WTC11 (cell line): ENCODE data around the gene SRSF8. TPM values are rescaled to one million over a fixed set of nuclear protein-coding genes. Genes with fewer than 3 reads are reported as not detected.
A peak's percentile ranks its signal among the peaks of the same experiment; 100 is the strongest.

ENCODE experiments used
- ATAC-seq: fragments of 200-7000 bp; cut with Tn5 transposase; 2 replicates; pipeline ENCODE4 v1.10.0; 2021; ENCODE audit warnings: mild to moderate bottlenecking, moderate library complexity
- CTCF ChIA-PET: fragments of 300-600 bp; sonication (Branson Sonifier 250); formaldehyde crosslinking; loops from one replicate; lab custom pipeline; 2021; ENCODE audit warnings: antibody characterized with exemption; lab: Charles Lee
- POLR2A ChIA-PET: fragments of 350-600 bp; sonication (Branson Sonifier 250); formaldehyde crosslinking; loops from one replicate; lab custom pipeline; 2021; ENCODE audit warnings: antibody characterized with exemption; lab: Charles Lee
- DNase-seq: peaks from one replicate; pipeline ENCODE4 v3.0.0; 2021; ENCODE audit warnings: low spot score
- H3K27ac Mint-ChIP-seq: 2 replicates; pipeline ENCODE4 v1.8.0; 2021; ENCODE audit warnings: mixed read lengths
- H3K27me3 Mint-ChIP-seq: 2 replicates; pipeline ENCODE4 v1.8.0; 2021; ENCODE audit warnings: low read depth, mild to moderate bottlenecking, moderate library complexity, mixed read lengths
- H3K36me3 Mint-ChIP-seq: 2 replicates; pipeline ENCODE4 v1.8.0; 2021; ENCODE audit warnings: mixed read lengths
- H3K4me1 Mint-ChIP-seq: 2 replicates; pipeline ENCODE4 v1.8.0; 2022; ENCODE audit warnings: mixed read lengths
- H3K4me3 Mint-ChIP-seq: 2 replicates; pipeline ENCODE4 v1.8.0; 2021; ENCODE audit warnings: mild to moderate bottlenecking, moderate library complexity, mixed read lengths
- H3K9me3 Mint-ChIP-seq: 2 replicates; pipeline ENCODE4 v1.8.0; 2021; ENCODE audit warnings: mixed read lengths
- CREM ChIP-seq: sonication (generic); formaldehyde crosslinking; IDR thresholded peaks from 2 replicates; pipeline ENCODE4 v1.8.1; 2022; ENCODE audit warnings: mild to moderate bottlenecking, missing genetic modification reagents, moderate library complexity
- ETV6 ChIP-seq: sonication (generic); formaldehyde crosslinking; IDR thresholded peaks from 2 replicates; pipeline ENCODE4 v1.8.1; 2022; ENCODE audit warnings: mild to moderate bottlenecking, missing genetic modification reagents
- FOXP4 ChIP-seq: sonication (generic); formaldehyde crosslinking; IDR thresholded peaks from 2 replicates; pipeline ENCODE4 v1.8.0; 2022; ENCODE audit warnings: mild to moderate bottlenecking, missing genetic modification reagents
- KAT7 ChIP-seq: sonication (generic); formaldehyde crosslinking; IDR thresholded peaks from 2 replicates; pipeline ENCODE4 v1.8.1; 2023; ENCODE audit warnings: missing genetic modification reagents, mild to moderate bottlenecking, borderline replicate concordance
- PRDM15 ChIP-seq: sonication (generic); formaldehyde crosslinking; IDR thresholded peaks from 2 replicates; pipeline ENCODE4 v1.8.0; 2022; ENCODE audit warnings: missing genetic modification reagents
- RELA ChIP-seq: sonication (generic); formaldehyde crosslinking; IDR thresholded peaks from 2 replicates; pipeline ENCODE4 v1.8.1; 2022; ENCODE audit warnings: missing genetic modification reagents, mild to moderate bottlenecking, borderline replicate concordance
- TEAD1 ChIP-seq: sonication (generic); formaldehyde crosslinking; IDR thresholded peaks from 2 replicates; pipeline ENCODE4 v1.8.0; 2022; ENCODE audit warnings: mild to moderate bottlenecking, missing genetic modification reagents
- TEAD4 ChIP-seq: sonication (generic); formaldehyde crosslinking; IDR thresholded peaks from 2 replicates; pipeline ENCODE4 v1.8.0; 2022; ENCODE audit warnings: mild to moderate bottlenecking, missing genetic modification reagents
- ZBTB21 ChIP-seq: sonication (generic); formaldehyde crosslinking; IDR thresholded peaks from 2 replicates; pipeline ENCODE4 v1.8.1; 2023; ENCODE audit warnings: mild to moderate bottlenecking, missing genetic modification reagents, borderline replicate concordance
- ZNF121 ChIP-seq: sonication (generic); formaldehyde crosslinking; IDR thresholded peaks from 2 replicates; pipeline ENCODE4 v1.8.0; 2023; ENCODE audit warnings: missing genetic modification reagents
- ZNF232 ChIP-seq: sonication (generic); formaldehyde crosslinking; IDR thresholded peaks from 2 replicates; pipeline ENCODE4 v1.8.0; 2022; ENCODE audit warnings: mild to moderate bottlenecking, missing genetic modification reagents
- ZNF512 ChIP-seq: sonication (generic); formaldehyde crosslinking; IDR thresholded peaks from 2 replicates; pipeline ENCODE4 v1.8.1; 2022; ENCODE audit warnings: missing genetic modification reagents, borderline replicate concordance
- total RNA-seq: library from RNA; stranded (reverse); gene quantifications from 3 replicates; pipeline ENCODE4 v1.2.3, GENCODE V29; 2021
- TF ChIP-seq, protein P1 (sequence below): sonication (generic); formaldehyde crosslinking; IDR thresholded peaks from 2 replicates; pipeline ENCODE4 v1.8.1; 2023; ENCODE audit warnings: mild to moderate bottlenecking, missing genetic modification reagents

SRSF8 gene
- total RNA-seq, 1 experiment from 2014 or later = 20.9 TPM

DNA sequence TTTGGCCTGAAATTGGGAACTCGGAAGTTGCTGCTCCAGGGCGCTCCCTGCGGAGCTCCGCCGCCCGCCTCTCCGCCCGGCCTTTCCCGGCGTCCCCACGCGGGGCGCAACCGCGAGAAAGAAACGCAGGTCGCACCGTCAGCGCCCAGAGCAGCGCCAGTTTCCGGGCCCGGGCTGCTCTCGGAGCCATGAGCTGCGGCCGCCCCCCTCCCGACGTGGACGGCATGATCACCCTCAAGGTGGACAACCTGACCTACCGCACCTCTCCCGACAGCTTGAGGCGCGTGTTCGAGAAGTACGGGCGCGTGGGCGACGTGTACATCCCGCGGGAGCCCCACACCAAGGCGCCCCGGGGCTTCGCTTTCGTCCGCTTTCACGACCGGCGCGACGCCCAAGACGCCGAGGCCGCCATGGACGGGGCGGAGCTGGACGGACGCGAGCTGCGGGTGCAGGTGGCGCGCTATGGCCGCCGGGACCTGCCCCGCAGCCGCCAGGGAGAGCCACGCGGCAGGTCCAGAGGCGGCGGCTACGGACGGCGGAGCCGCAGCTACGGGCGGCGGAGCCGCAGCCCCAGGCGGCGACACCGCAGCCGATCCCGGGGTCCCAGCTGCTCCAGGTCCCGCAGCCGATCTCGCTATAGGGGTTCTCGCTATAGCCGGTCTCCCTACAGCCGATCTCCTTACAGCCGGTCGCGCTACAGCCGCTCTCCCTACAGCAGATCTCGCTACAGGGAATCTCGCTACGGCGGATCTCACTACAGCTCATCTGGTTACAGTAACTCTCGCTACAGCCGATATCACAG lies 521 bp downstream of the SRSF8 start (continued):
- TF ChIP-seq RELA (CRISPR knock-in tag) = peak; percentile 81; the same call in 1 of the 2 replicates
- TF ChIP-seq KAT7 (CRISPR knock-in tag) = no peak
- 0 out of 2 replicates have a peak, but pooled peaks have one; percentile 64 for TF ChIP-seq ZBTB21
- peak; percentile 75 for TF ChIP-seq ZNF232 (CRISPR knock-in tag)
- TF ChIP-seq, protein P1, sequence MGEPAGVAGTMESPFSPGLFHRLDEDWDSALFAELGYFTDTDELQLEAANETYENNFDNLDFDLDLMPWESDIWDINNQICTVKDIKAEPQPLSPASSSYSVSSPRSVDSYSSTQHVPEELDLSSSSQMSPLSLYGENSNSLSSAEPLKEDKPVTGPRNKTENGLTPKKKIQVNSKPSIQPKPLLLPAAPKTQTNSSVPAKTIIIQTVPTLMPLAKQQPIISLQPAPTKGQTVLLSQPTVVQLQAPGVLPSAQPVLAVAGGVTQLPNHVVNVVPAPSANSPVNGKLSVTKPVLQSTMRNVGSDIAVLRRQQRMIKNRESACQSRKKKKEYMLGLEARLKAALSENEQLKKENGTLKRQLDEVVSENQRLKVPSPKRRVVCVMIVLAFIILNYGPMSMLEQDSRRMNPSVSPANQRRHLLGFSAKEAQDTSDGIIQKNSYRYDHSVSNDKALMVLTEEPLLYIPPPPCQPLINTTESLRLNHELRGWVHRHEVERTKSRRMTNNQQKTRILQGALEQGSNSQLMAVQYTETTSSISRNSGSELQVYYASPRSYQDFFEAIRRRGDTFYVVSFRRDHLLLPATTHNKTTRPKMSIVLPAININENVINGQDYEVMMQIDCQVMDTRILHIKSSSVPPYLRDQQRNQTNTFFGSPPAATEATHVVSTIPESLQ (CRISPR knock-in tag) = no peak
- 0 out of 2 replicates have a peak, but pooled peaks have one; percentile 19 for TF ChIP-seq TEAD1 (CRISPR knock-in tag)
- TF ChIP-seq TEAD4 (CRISPR knock-in tag) = no peak; the same call in 1 of the 2 replicates
- TF ChIP-seq ZNF121 (CRISPR knock-in tag) = no peak
- no peak for TF ChIP-seq ZNF512
- 0 out of 2 replicates have a peak, but pooled peaks have one; percentile 62 for TF ChIP-seq ETV6 (CRISPR knock-in tag)

DNA sequence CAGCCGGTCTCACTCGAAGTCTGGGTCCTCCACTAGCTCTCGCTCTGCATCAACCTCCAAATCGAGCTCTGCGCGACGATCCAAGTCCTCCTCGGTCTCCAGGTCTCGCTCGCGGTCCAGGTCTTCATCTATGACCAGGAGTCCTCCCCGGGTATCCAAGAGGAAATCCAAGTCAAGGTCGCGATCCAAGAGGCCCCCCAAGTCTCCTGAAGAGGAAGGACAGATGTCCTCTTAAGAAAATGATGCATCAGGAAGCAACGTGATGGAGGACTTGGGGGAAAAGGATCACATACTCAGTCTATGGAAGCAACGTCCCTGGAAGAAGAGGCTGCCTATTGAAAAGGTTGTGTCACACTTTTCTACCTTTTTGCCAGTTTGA lies 1.1 kb downstream of the SRSF8 start:
- Mint-ChIP-seq H3K36me3 (no peaks in the 10 kb centered on the region), H3K4me1 (peaks cover 17% of the 10 kb centered on the region), H3K4me3 (peak overlapping the region; percentile 86)
- CTCF ChIA-PET = interaction anchor here (0.7 to 5.1 kb wide), 12 partner anchors 22 to 722 kb away, joined by 3 to 89 read pairs (median 5); partner anchors contain the start of genes CWC15, ENDOD1, FAM76B and KDM4D
- no peak for TF ChIP-seq CREM (CRISPR knock-in tag)
- TF ChIP-seq TEAD1 (CRISPR knock-in tag) = 0 out of 2 replicates have a peak, but pooled peaks have one; percentile 6
- TF ChIP-seq FOXP4 (CRISPR knock-in tag) = 0 out of 2 replicates have a peak, but pooled peaks have one; percentile 13
- 0 out of 2 replicates have a peak, but pooled peaks have one; percentile 6 for TF ChIP-seq PRDM15
- TF ChIP-seq, all 79 proteins: peak for 3
- H3K27ac Mint-ChIP-seq = peak overlapping the region; percentile 80
- no peaks in the 10 kb centered on the region for H3K9me3 Mint-ChIP-seq
- DNase-seq (no peak), ATAC-seq (no peak)
- H3K27me3 Mint-ChIP-seq = no peaks in the 10 kb centered on the region; the same call in 1 of the 2 replicates
- POLR2A ChIA-PET = interaction anchor here (0.6 to 2.9 kb wide), 8 partner anchors 13 to 1229 kb away, joined by 4 to 19 read pairs (median 7); partner anchors contain the start of genes CWC15, ENDOD1, FAM76B and KDM4D
